Measurements from ENCODE around the gene MOB3B. TPM values are rescaled to one million over a fixed set of nuclear protein-coding genes. Genes with fewer than 3 reads are reported as not detected.

The MOB3B gene
- total RNA-seq, 1 donor = 0.43 TPM

DNA sequence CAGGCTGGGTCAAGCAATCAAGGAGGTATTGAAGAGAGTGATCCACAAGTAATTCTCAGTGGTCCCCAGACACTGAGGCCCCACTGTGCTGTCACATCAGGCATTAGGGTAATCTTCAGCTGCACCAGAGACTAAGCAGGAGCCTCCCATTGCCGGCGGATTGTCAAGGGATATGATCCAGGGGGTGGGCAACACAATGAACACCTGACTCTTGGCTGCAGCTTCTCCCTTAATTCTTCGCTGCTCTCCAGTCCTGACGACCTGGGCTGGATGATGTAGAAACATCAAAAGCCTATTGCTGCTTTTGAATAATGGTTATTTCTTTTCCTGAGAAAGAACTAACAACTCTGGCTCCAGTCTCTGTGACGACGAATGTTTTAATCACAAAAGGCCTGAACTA is 83.9 kb downstream of the MOB3B start:
- no peak overlapping the region for H3K4me3 ChIP-seq (ENCODE audit: low read depth, low read length)
- TF ChIP-seq, protein P1, sequence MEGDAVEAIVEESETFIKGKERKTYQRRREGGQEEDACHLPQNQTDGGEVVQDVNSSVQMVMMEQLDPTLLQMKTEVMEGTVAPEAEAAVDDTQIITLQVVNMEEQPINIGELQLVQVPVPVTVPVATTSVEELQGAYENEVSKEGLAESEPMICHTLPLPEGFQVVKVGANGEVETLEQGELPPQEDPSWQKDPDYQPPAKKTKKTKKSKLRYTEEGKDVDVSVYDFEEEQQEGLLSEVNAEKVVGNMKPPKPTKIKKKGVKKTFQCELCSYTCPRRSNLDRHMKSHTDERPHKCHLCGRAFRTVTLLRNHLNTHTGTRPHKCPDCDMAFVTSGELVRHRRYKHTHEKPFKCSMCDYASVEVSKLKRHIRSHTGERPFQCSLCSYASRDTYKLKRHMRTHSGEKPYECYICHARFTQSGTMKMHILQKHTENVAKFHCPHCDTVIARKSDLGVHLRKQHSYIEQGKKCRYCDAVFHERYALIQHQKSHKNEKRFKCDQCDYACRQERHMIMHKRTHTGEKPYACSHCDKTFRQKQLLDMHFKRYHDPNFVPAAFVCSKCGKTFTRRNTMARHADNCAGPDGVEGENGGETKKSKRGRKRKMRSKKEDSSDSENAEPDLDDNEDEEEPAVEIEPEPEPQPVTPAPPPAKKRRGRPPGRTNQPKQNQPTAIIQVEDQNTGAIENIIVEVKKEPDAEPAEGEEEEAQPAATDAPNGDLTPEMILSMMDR (IDR thresholded peaks at IDR 0.05; ENCODE audit: insufficient read depth, low read depth, low read length) = no peak
- no peak for DNase-seq (ENCODE audit: low read depth)

DNA sequence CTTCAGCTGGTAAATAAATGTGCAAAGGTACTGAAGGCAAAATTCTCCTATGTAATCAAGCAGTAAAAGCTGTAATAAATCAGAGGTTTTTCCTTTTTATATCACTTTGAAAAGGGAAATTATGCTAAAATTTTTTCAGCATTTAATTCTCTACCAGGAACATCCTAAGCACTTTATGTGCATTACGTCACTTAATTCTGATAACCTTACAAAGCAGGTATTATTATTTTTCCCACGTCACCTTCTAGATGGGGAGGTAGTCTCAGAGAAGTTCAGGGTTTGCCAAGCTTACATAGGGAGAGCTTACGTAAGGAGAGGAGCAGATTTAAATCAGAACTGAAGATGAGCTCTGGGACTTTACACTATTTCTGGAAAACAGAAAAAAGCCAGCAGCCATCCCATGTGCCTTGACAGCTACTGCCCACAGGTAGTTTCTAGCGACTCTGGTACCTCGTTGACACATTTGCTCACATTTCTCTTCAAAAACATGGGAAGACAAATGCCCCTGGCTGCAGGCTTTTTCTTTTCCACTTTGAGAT is 84.5 kb downstream of the MOB3B start:
- no peak for DNase-seq (ENCODE audit: low read depth)
- H3K4me3 ChIP-seq (ENCODE audit: low read depth, low read length) = no peak overlapping the region
- TF ChIP-seq, protein P1 (IDR thresholded peaks at IDR 0.05; ENCODE audit: insufficient read depth, low read depth, low read length) = no peak

DNA sequence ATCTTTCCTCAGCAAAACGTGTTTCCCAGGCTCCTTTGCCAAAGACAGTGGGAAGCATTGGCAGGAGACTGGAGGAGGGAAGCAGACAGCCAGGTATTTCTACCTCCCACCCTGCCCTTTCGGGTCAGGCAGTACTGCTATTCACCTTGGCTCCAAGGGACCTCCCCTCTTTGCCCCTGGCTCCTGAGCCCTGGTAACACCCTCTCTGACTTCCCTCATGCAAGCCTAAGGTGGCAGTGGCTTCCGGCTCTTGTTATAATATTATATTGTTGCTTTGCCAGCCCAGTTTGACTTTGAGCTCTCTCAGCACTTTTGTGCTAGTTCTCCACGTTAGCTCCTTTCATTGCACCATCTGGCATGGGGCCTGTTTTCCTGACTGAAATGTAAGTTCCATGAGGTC is 87.2 kb downstream of the MOB3B start:
- TF ChIP-seq, protein P1 (IDR thresholded peaks at IDR 0.05; ENCODE audit: insufficient read depth, low read depth, low read length) = no peak
- DNase-seq (ENCODE audit: low read depth) = no peak
- H3K4me3 ChIP-seq (ENCODE audit: low read depth, low read length) = no peak overlapping the region

DNA sequence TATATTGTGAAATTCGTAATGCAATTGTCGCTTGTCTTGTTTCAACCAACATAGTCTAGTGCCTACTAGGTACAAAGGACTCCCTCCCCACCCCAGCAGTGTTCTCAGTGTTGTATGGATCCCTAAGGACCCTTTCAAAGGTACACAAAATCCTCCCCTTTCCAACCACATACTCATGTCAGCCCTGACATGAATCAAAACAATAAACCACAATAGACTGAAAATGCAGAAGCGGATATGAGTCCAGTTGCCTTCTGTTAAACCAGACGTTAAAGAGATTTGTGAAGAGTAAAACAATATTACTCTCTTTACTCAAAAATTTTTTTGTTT is 87.9 kb downstream of the MOB3B start:
- TF ChIP-seq, protein P1 (IDR thresholded peaks at IDR 0.05; ENCODE audit: insufficient read depth, low read depth, low read length) = no peak
- H3K4me3 ChIP-seq (ENCODE audit: low read depth, low read length) = no peak overlapping the region
- DNase-seq (ENCODE audit: low read depth) = no peak

DNA sequence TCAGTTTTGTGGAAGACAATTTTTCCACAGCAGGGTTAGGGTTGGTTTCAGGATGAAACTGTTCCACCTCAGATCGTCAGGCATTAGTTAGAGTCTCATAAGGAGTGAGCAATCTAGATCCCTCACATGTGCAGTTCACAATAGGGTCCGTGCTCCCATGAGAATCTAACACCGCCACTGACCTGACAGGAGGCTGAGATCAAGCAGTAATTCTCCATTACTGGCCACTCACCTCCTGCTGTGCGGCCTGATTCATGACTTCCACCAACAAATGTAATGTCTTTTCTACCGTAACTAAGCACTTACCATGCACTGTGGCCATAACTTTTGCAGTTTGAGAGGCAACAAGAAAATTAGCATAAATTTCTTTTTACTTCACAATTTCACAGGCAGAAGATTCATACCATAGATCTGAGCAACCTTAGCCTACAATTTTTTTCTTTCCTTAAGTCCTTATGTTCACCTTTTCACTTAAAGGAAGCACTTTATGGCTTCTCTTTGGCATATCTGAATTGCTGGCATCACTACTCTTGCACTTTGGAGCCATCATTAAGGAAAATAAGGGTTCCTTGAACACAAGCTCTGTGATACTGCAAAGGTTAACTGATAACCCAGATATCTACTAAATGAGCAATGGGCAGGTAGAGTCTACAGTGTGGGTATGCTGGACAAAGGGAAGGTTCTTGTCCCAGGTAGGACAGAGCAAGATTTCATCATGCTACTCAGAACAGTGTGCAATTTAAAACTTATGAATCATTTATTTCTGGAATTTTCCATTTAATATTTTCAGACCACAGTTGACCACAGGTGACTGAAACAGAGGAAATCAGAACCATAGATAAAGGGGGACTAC is 88.5 kb downstream of the MOB3B start:
- H3K4me3 ChIP-seq (ENCODE audit: low read depth, low read length) = no peak overlapping the region
- no peak for DNase-seq (ENCODE audit: low read depth)
- TF ChIP-seq, protein P1 (IDR thresholded peaks at IDR 0.05; ENCODE audit: insufficient read depth, low read depth, low read length) = no peak

DNA sequence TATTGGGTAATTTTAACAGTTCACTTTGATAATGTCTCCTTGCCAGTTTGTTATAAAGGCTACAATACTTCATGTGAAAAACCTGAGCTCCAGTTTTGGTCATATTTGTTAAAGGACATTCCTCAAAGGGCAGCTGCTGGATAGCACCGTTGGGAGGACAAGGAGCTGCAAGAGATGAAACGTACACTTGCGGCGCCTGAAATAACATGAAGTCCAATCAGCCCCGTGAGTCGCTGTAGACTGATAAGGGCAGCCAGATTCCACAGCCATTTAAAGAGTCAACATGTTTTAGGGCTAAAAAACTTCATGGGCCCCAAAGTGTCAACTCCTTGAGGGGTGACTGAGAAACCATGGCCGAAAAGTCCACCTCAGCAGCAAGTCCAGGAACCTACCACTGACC is 91.1 kb downstream of the MOB3B start:
- TF ChIP-seq, protein P1 (IDR thresholded peaks at IDR 0.05; ENCODE audit: insufficient read depth, low read depth, low read length) = no peak
- H3K4me3 ChIP-seq (ENCODE audit: low read depth, low read length) = no peak overlapping the region
- DNase-seq (ENCODE audit: low read depth) = no peak

All from fibroblast of villous mesenchyme (primary cell).